Lower lobe of right lung (tissue), 2 donors: ENCODE data around the gene OTUB1. TPM values are rescaled to one million over a fixed set of nuclear protein-coding genes. Genes with fewer than 3 reads are reported as not detected.

Source experiments
- ATAC-seq, 2 donors: fragments of 200-7000 bp; cut with Tn5 transposase; one replicate each; pipeline ENCODE4 v1.9.1; 2020 to 2022; ENCODE audit warnings: mild to moderate bottlenecking in 2 of 2, moderate library complexity in 2 of 2
- DNase-seq: peaks from one replicate; pipeline ENCODE4 v3.0.0-alpha.2; 2020
- H3K27ac ChIP-seq: fragments of 200-600 bp; one replicate; pipeline ENCODE4 v1.8.0; 2022
- H3K27me3 ChIP-seq: fragments of 200-600 bp; one replicate; pipeline ENCODE4 v1.8.0; 2022; ENCODE audit warnings: low read depth
- H3K36me3 ChIP-seq: fragments of 200-600 bp; one replicate; pipeline ENCODE4 v1.8.0; 2022; ENCODE audit warnings: mild to moderate bottlenecking
- H3K4me1 ChIP-seq: fragments of 200-600 bp; one replicate; pipeline ENCODE4 v1.8.0; 2022
- H3K4me3 ChIP-seq: fragments of 200-600 bp; one replicate; pipeline ENCODE4 v1.8.0; 2022; ENCODE audit warnings: mild to moderate bottlenecking
- H3K9me3 ChIP-seq: fragments of 200-600 bp; one replicate; pipeline ENCODE4 v1.8.0; 2022
- intact Hi-C: fragments of 100-400 bp; cut with DNase I; formaldehyde crosslinking; loops from one replicate; pipeline ENCODE4 v1.11.0; 2022
- total RNA-seq: library from RNA; stranded (reverse); fragmentation: NEBNext Ultra II Directional; extraction: Animal tissue kit (Norgen Biotek cat#: 25700); gene quantifications from one replicate; pipeline ENCODE4 v1.2.1, GENCODE V29; 2021
- TF ChIP-seq, protein P1 (sequence below): fragments of 200-600 bp; IDR thresholded peaks from one replicate; pipeline ENCODE4 v1.8.0; 2022; ENCODE audit warnings: antibody characterized with exemption, mild to moderate bottlenecking
- donor health status: DM: no; HTN: yes; CAD: no; lungs with severe emphysema.

The OTUB1 gene
- total RNA-seq, 1 donor from 2014 or later: 61.9 TPM

GRCh38 chr11:63985812-63986155, 454 bp upstream of the OTUB1 start:
- ATAC-seq (peak; percentile 65 to 67), DNase-seq (peak; percentile 72)
- intact Hi-C loops: no loop called here
- Histone ChIP-seq H3K4me3 (peak overlapping the region; percentile 94), H3K27ac (peak overlapping the region; percentile 92), H3K9me3 (no peaks in the 10 kb centered on the region), H3K27me3 (no peaks in the 10 kb centered on the region), H3K4me1 (peaks cover 25% of the 10 kb centered on the region), H3K36me3 (peaks cover 26% of the 10 kb centered on the region)
- TF ChIP-seq, protein P1, sequence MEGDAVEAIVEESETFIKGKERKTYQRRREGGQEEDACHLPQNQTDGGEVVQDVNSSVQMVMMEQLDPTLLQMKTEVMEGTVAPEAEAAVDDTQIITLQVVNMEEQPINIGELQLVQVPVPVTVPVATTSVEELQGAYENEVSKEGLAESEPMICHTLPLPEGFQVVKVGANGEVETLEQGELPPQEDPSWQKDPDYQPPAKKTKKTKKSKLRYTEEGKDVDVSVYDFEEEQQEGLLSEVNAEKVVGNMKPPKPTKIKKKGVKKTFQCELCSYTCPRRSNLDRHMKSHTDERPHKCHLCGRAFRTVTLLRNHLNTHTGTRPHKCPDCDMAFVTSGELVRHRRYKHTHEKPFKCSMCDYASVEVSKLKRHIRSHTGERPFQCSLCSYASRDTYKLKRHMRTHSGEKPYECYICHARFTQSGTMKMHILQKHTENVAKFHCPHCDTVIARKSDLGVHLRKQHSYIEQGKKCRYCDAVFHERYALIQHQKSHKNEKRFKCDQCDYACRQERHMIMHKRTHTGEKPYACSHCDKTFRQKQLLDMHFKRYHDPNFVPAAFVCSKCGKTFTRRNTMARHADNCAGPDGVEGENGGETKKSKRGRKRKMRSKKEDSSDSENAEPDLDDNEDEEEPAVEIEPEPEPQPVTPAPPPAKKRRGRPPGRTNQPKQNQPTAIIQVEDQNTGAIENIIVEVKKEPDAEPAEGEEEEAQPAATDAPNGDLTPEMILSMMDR: no peak

DNA sequence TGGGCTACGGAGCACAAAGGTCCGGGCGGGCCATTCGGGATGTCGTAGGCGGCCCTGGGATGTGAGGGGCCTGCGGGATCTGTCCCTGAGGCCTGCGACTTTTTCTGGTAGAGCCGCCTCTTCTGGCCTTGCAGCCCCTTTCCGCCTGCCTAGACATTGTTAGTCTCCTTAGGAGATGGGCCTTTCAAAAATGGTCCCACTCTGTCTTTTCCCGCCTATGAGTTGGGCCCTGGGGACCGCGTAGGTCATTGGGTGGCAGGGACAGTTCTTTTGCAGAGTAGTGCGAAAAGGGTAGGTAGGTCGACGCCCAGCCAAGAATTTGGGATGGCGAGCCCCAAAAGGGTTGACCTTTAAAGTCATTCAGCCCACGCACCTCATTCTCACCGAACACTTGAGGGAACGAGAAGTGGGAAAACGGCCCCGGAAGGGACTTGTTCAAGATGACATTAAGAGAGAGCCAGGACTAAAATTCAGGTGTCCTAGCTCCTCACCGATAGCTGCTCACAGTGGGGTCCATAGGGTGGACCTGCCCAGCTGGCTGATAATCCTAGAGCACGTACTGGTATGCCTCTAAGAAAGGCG, 785 bp downstream of the OTUB1 start:
- DNase-seq: no peak
- Histone ChIP-seq H3K27ac (peak overlapping the region; percentile 92), H3K4me3 (peak overlapping the region; percentile 94), H3K27me3 (no peaks in the 10 kb centered on the region), H3K4me1 (peaks cover 25% of the 10 kb centered on the region), H3K36me3 (peaks cover 39% of the 10 kb centered on the region), H3K9me3 (no peaks in the 10 kb centered on the region)
- peak in 1 of 2 donors; percentile 1 for ATAC-seq
- TF ChIP-seq, protein P1: no peak
- intact Hi-C loops: no loop called here

GRCh38 chr11:63991558-63991957, 5.3 kb downstream of the OTUB1 start:
- Histone ChIP-seq H3K4me3 (no peak overlapping the region), H3K9me3 (no peaks in the 10 kb centered on the region), H3K36me3 (peaks cover 73% of the 10 kb centered on the region), H3K27ac (no peak overlapping the region), H3K4me1 (peaks cover 18% of the 10 kb centered on the region), H3K27me3 (no peaks in the 10 kb centered on the region)
- TF ChIP-seq, protein P1: no peak
- intact Hi-C loops: no loop called here
- ATAC-seq (no peak), DNase-seq (no peak)

GRCh38 chr11:63993100-63993499, 6.9 kb downstream of the OTUB1 start:
- Histone ChIP-seq H3K27me3 (no peaks in the 10 kb centered on the region), H3K4me3 (no peak overlapping the region), H3K4me1 (peaks cover 3% of the 10 kb centered on the region), H3K27ac (no peak overlapping the region), H3K36me3 (peaks cover 87% of the 10 kb centered on the region), H3K9me3 (no peaks in the 10 kb centered on the region)
- TF ChIP-seq, protein P1: no peak
- DNase-seq (no peak), ATAC-seq (no peak)
- intact Hi-C loops: no loop called here

DNA sequence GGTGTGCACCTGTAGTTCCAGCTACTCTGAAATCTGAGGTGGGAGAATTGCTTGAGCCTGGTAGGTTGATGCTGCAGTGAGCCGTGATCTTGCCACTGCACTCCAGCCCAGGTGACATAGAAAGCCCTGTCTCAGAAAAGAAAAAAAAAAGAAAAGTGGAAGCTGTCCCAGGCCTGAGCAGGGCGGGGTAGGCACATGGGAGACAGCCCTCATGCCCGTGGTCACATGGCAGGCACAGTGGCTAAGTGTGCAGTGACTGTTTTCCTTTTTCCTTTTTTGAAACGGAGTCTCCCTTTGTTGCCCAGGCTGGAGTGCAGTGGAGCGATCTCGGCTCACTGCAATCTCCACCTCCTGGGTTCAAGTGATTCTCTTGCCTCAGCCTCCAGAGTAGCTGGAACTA, 7.8 kb downstream of the OTUB1 start:
- Histone ChIP-seq H3K27me3 (no peaks in the 10 kb centered on the region), H3K27ac (no peak overlapping the region), H3K4me1 (peaks cover 4% of the 10 kb centered on the region), H3K9me3 (no peaks in the 10 kb centered on the region), H3K4me3 (no peak overlapping the region), H3K36me3 (peaks cover 86% of the 10 kb centered on the region)
- ATAC-seq (peak; percentile 32 to 51), DNase-seq (peak; percentile 62)
- intact Hi-C loops: no loop called here
- TF ChIP-seq, protein P1: no peak
